Endothelial cell of umbilical vein (primary cell): ENCODE results near the gene CNFN. TPM values are rescaled to one million over a fixed set of nuclear protein-coding genes. Genes with fewer than 3 reads are reported as not detected.

Experiments
- BruUV-seq: library from RNA; stranded (reverse); fragments of 400-500 nt; replicated peaks from 2 replicates; lab custom pipeline; 2021; lab: Mats Ljungman, UMichigan
- CTCF ChIA-PET: fragments of 300-600, 350-600 bp; sonication (Branson Sonifier 250); formaldehyde crosslinking; loops from one replicate; lab custom pipeline; 2021; ENCODE audit warnings: antibody characterized with exemption, inconsistent platforms; lab: Charles Lee
- POLR2A ChIA-PET: fragments of 300-600, 350-600 bp; sonication (Branson Sonifier 250); formaldehyde crosslinking; loops from one replicate; lab custom pipeline; 2021; ENCODE audit warnings: antibody characterized with exemption, inconsistent platforms; lab: Charles Lee
- DNase-seq: peaks from one replicate; pipeline ENCODE4 v3.0.0-alpha.2; 2011; ENCODE audit warnings: low read depth, low spot score
- FAIRE-seq: peaks from 2 replicates; lab custom pipeline; 2011; peaks lifted over from hg19 to GRCh38; lab: Jason Lieb, UNC
- H2AFZ ChIP-seq: 2 replicates; pipeline ENCODE4 v1.6.0; 2012; ENCODE audit warnings: low read depth, low read length, control low read depth, inconsistent platforms
- H3K27ac ChIP-seq: 2 replicates; pipeline ENCODE4 v1.5.1; 2011; ENCODE audit warnings: low read depth, mild to moderate bottlenecking, control low read depth, low read length, moderate library complexity; ENCODE audit not compliant: insufficient read depth
- H3K27me3 ChIP-seq, 2 experiments: 2 replicates each; pipeline versions ENCODE4 v1.6.0 to v1.6.1; 2011; ENCODE audit warnings: low read length in 2 of 2, mixed read lengths in 1 of 2; ENCODE audit not compliant: control insufficient read depth in 2 of 2, insufficient read depth in 2 of 2
- H3K36me3 ChIP-seq, 2 experiments: 2 replicates in 1 of 2; 3 replicates in 1 of 2; pipeline ENCODE4 v1.5.1; 2011; ENCODE audit warnings: low read length in 2 of 2, mild to moderate bottlenecking in 1 of 2, moderate library complexity in 1 of 2; ENCODE audit not compliant: control insufficient read depth in 2 of 2, insufficient read depth in 2 of 2; ENCODE audit errors: extremely low read depth in 1 of 2
- H3K4me1 ChIP-seq: 3 replicates; pipeline ENCODE4 v1.5.1; 2011; ENCODE audit warnings: mild to moderate bottlenecking, low read length; ENCODE audit not compliant: control insufficient read depth, insufficient read depth; ENCODE audit errors: extremely low read depth
- H3K4me2 ChIP-seq: 2 replicates; pipeline ENCODE4 v1.6.1; 2011; ENCODE audit warnings: low read length, control low read depth, mixed read lengths; ENCODE audit not compliant: insufficient read depth
- H3K4me3 ChIP-seq, 3 experiments: fragments of 200-600 bp in 1 of 3; sonication (generic), shearing (Covaris generic) in 1 of 3; replicated peaks in 1 of 3; 2 replicates each; pipeline ENCODE4 v1.5.1; 2011 to 2016; ENCODE audit warnings: control low read depth in 3 of 3, low read length in 3 of 3, mild to moderate bottlenecking in 2 of 3, inconsistent platforms in 1 of 3, low read depth in 1 of 3, moderate library complexity in 1 of 3; ENCODE audit not compliant: insufficient read depth in 1 of 3
- H3K79me2 ChIP-seq: 2 replicates; pipeline ENCODE4 v1.6.0; 2012; ENCODE audit warnings: low read length, inconsistent platforms; ENCODE audit not compliant: control insufficient read depth, insufficient read depth
- H3K9ac ChIP-seq: replicated peaks from 2 replicates; pipeline ENCODE3; 2011; ENCODE audit warnings: low read length, control low read depth; ENCODE audit not compliant: insufficient read depth; ENCODE audit errors: extremely low read depth
- H3K9me1 ChIP-seq: replicated peaks from 3 replicates; pipeline ENCODE4 v1.6.0; 2011; ENCODE audit warnings: mild to moderate bottlenecking, low read length; ENCODE audit not compliant: control insufficient read depth, insufficient read depth; ENCODE audit errors: extremely low read depth
- H3K9me3 ChIP-seq: replicated peaks from 2 replicates; pipeline ENCODE4 v1.5.1; 2012; ENCODE audit warnings: low read length, inconsistent platforms; ENCODE audit not compliant: control insufficient read depth, insufficient read depth
- H4K20me1 ChIP-seq: replicated peaks from 2 replicates; pipeline ENCODE3; 2011; ENCODE audit warnings: mild to moderate bottlenecking, low read length; ENCODE audit not compliant: control insufficient read depth, insufficient read depth; ENCODE audit errors: extremely low read depth
- CTCF ChIP-seq, 2 donors: IDR thresholded peaks; 1 replicate in 1 of 2; 2 replicates in 1 of 2; pipeline ENCODE4 v1.5.1; 2011; ENCODE audit warnings: low read length in 2 of 2, mild to moderate bottlenecking in 2 of 2, moderate library complexity in 2 of 2, control low read depth in 1 of 2, inconsistent platforms in 1 of 2, low read depth in 1 of 2; ENCODE audit not compliant: insufficient read depth in 1 of 2; ENCODE audit errors: extremely low read depth in 1 of 2
- EZH2 ChIP-seq: IDR thresholded peaks from 2 replicates; pipeline ENCODE4 v1.6.1; 2012; ENCODE audit warnings: borderline replicate concordance, low read depth, mild to moderate bottlenecking, moderate library complexity, low read length, inconsistent platforms; ENCODE audit not compliant: severe bottlenecking
- FOS ChIP-seq: IDR thresholded peaks from 2 replicates; pipeline ENCODE4 v1.6.1; 2011; ENCODE audit warnings: mild to moderate bottlenecking, low read length, moderate library complexity, borderline replicate concordance; ENCODE audit not compliant: insufficient read depth
- GATA2 ChIP-seq: IDR thresholded peaks from 2 replicates; pipeline ENCODE4 v1.7.0; 2011; ENCODE audit warnings: low read depth, mild to moderate bottlenecking, moderate library complexity, mixed read lengths, low read length; ENCODE audit not compliant: insufficient read length, insufficient read depth
- JUN ChIP-seq: IDR thresholded peaks from 2 replicates; pipeline ENCODE4 v1.6.1; 2011; ENCODE audit warnings: borderline replicate concordance, low read depth; ENCODE audit not compliant: insufficient read length, insufficient read depth
- MAX ChIP-seq: IDR thresholded peaks from 2 replicates; pipeline ENCODE4 v1.6.1; 2011; ENCODE audit not compliant: insufficient read depth, insufficient read length
- MYC ChIP-seq: IDR thresholded peaks from one replicate; pipeline ENCODE4 v1.6.1; 2011; ENCODE audit warnings: mild to moderate bottlenecking, low read depth, low read length
- POLR2A ChIP-seq: IDR thresholded peaks from 2 replicates; pipeline ENCODE4 v1.6.1; 2012; ENCODE audit warnings: low read depth, mild to moderate bottlenecking, control low read depth, low read length
- POLR2AphosphoS5 ChIP-seq: IDR thresholded peaks from 2 replicates; pipeline ENCODE4 v1.6.1; 2012; ENCODE audit warnings: low read depth, mild to moderate bottlenecking, control low read depth, low read length, moderate library complexity; ENCODE audit not compliant: insufficient read depth
- dilution Hi-C: fragments of 300-500 bp; cut with MboI; formaldehyde crosslinking; loops from one replicate; pipeline ENCODE4 v1.15.0; 2019; ENCODE audit warnings: low sequenced_read_pairs; ENCODE audit not compliant: extremely low pct_ligation_motif_present
- intact Hi-C: fragments of 100-400 bp; cut with micrococcal nuclease; formaldehyde crosslinking; loops from one replicate; pipeline ENCODE4 v1.10.0; 2022
- polyA plus RNA-seq, 4 experiments: library from polyadenylated mRNA; depleted of rRNA in 3 of 4; stranded (reverse) in 3 of 4; unstranded in 1 of 4; fragments of >200 nt; gene quantifications; 2 replicates each; pipeline versions ENCODE4 v1.2.1 to v1.2.3, GENCODE V29; 2011 to 2012; ENCODE audit warnings: missing spikeins in 1 of 4
- total RNA-seq: library from RNA; stranded (reverse); gene quantifications from 2 replicates; pipeline ENCODE4 v1.2.3, GENCODE V29; 2021

CNFN gene
- total and polyA plus RNA-seq, 2 donors (not counting 3 experiments of a cell fraction or from before 2014, with no cell fraction given), result 0.23 to 0.73 TPM

- peak overlapping the region; percentile 85 for H3K9ac ChIP-seq
- H3K4me3 ChIP-seq, result peak overlapping the region; percentile 36 to 73 (median 49)
- peaks cover 17% of the 10 kb centered on the region for H3K4me1 ChIP-seq
- BruUV-seq, result TSS peak; percentile 95
- intact Hi-C loops, result loop anchor here (1.0 to 5.0 kb wide), 4 partner anchors 26 to 265 kb away; partner anchors contain the start of genes MEGF8 and POU2F2
- POLR2A ChIA-PET, result interaction anchor here (1.3 kb wide), 1 partner anchor 11 kb away, joined by 4 read pairs; no protein-coding TSS in a partner anchor
- peak overlapping the region; percentile 68 for H3K4me2 ChIP-seq
- no peaks in the 10 kb centered on the region for H3K36me3 ChIP-seq
- H4K20me1 ChIP-seq, result no peaks in the 10 kb centered on the region
- dilution Hi-C loops, result no loop called here
- no peaks in the 10 kb centered on the region for H3K27me3 ChIP-seq
- no peaks in the 10 kb centered on the region for H3K9me3 ChIP-seq
- H3K79me2 ChIP-seq, result peaks cover 6% of the 10 kb centered on the region
- TF ChIP-seq CTCF (IDR thresholded peaks at IDR 0.05; ENCODE audit: extremely low read depth in 1 of 2, insufficient read depth in 1 of 2, low read depth in 1 of 2, low read length in 2 of 2) (no peak), POLR2A (no peak), FOS (no peak), EZH2 (no peak), MYC (no peak), JUN (no peak), GATA2 (no peak), MAX (no peak), POLR2AphosphoS5 (no peak)
- H3K27ac ChIP-seq, result peak overlapping the region; percentile 67
- H3K9me1 ChIP-seq, result no peaks in the 10 kb centered on the region
- peak overlapping the region; percentile 85 for H2AFZ ChIP-seq
- DNase-seq, result no peak
- CTCF ChIA-PET, result interaction anchor here (1.0 to 1.7 kb wide), 9 partner anchors 10 to 289 kb away, joined by 3 to 8 read pairs (median 3); partner anchors contain the start of gene POU2F2
- FAIRE-seq, result no peak
Measured at GRCh38 chr19:42397263-42398166, 7.4 kb upstream of the CNFN start.
